ENCODE measurements around the gene TRAF7. TPM values are rescaled to one million over a fixed set of nuclear protein-coding genes. Genes with fewer than 3 reads are reported as not detected.
A peak's percentile ranks its signal among the peaks of the same experiment; 100 is the strongest.

Gene TRAF7
- total RNA-seq, 1 donor from 2014 or later, result 83.9 TPM

DNA sequence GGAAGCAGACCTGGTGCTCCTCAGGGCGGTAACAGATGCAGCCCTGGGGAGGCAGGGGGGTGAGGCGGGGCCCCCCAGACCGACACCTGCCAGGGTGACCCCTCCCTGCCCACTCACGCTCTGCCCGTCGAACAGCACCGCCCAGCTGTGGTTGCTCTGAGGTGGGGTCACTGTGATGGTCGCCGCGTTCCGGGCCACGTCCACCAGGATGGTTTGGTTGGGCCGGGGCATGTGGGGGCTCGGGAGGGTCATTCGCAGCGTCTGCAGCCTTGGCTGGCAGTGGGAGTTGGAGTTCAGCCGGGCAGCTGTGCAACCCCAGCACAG is 54.4 kb downstream of the TRAF7 start:
- no peaks in the 10 kb centered on the region for H3K27me3 ChIP-seq (ENCODE audit: control insufficient read depth, insufficient read depth, low read length)
- no peak for DNase-seq (ENCODE audit: low read depth)
- TF ChIP-seq, protein P1, sequence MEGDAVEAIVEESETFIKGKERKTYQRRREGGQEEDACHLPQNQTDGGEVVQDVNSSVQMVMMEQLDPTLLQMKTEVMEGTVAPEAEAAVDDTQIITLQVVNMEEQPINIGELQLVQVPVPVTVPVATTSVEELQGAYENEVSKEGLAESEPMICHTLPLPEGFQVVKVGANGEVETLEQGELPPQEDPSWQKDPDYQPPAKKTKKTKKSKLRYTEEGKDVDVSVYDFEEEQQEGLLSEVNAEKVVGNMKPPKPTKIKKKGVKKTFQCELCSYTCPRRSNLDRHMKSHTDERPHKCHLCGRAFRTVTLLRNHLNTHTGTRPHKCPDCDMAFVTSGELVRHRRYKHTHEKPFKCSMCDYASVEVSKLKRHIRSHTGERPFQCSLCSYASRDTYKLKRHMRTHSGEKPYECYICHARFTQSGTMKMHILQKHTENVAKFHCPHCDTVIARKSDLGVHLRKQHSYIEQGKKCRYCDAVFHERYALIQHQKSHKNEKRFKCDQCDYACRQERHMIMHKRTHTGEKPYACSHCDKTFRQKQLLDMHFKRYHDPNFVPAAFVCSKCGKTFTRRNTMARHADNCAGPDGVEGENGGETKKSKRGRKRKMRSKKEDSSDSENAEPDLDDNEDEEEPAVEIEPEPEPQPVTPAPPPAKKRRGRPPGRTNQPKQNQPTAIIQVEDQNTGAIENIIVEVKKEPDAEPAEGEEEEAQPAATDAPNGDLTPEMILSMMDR (IDR thresholded peaks at IDR 0.05; ENCODE audit: insufficient read depth, low read length, poor library complexity, severe bottlenecking), result no peak

DNA sequence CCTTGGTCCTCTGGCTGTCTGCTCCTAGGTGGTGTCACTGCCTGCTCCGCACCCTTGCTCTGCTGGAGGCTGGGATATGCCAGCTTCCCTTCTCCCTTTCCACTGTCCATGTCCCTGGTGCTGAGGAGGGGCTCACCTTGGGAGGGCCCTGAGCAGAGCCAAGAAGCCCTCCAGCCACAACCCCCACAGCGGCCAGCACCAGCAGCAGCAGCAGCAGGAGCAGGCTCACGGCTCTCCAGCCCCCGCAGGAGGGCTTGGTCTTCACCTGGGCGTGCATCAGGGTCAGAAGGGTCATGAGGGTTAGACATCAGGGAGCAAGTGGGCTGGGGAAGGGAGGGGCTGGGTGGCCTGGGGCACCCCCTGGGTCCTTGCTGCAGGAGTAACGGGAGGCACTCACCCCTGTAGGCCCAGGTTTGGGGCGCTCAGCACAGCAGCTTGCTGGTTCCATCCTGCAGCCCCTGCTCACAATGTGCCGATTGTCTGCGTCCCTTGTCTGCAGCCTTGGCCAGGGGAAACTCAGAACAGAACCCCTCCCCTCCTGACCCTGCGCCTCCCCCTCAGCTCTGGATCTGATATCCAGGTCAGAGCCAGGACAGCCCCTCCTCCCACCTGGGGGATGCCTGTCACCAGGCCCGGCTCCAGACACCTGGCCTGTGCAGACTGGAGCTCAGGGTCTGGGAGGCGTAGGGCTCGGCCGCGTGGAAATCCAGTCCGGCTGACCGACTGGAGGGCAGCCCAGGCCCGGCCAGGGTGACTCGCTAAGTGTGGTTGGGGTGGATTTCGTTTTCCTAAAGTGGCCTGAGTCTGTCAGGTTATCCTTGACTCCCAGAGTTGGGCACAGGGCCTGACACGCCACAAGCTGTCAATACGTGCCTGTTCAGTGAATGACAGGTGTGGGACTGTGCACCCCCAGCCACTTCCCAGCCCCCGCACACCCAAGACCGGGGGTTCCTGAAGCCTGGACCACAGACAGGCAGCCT is 55.1 kb downstream of the TRAF7 start, which contains the start of gene BRICD5:
Gene BRICD5 (minus strand): TSS at position 478 of the 980 bp plus-strand sequence. CDS start 30 bp downstream, at position 448.
- H3K36me3 ChIP-seq (ENCODE audit: control insufficient read depth, insufficient read depth, low read length), result peaks cover 5% of the 10 kb centered on the region
- no peaks in the 10 kb centered on the region for H3K27me3 ChIP-seq (ENCODE audit: control insufficient read depth, insufficient read depth, low read length)
- no peak for DNase-seq (ENCODE audit: low read depth)
- TF ChIP-seq, protein P1 (IDR thresholded peaks at IDR 0.05; ENCODE audit: insufficient read depth, low read length, poor library complexity, severe bottlenecking), result no peak
- H3K4me3 ChIP-seq (ENCODE audit: low read depth, low read length), result no peak within 1 kb of the TSS

More for the DNA sequence above, 54.4 kb downstream of the TRAF7 start:
- Histone ChIP-seq H3K4me3 (ENCODE audit: low read depth, low read length) (no peak overlapping the region), H3K36me3 (ENCODE audit: control insufficient read depth, insufficient read depth, low read length) (peaks cover 5% of the 10 kb centered on the region)

DNA sequence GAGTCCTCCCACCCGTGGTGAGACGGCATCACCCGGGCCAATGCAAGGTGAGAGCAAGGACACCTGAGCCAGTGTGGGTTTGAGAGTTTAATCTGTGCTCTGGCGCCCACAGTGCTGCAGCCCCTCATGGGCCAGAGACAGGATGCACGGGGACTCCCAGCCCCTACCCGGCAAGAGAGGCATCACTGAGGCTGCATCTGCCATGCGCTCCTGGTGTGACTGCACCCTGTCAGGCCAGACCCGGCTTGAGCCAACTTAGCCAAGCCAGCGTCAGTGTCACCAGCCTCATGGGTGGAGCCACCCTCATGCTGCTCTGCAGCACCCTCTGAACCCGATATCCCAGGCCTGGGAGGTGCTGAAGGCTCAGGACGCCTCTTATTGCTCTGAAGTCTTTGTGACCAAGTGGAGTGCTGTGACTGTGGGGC is 56.4 kb downstream of the TRAF7 start:
- Histone ChIP-seq H3K27me3 (ENCODE audit: control insufficient read depth, insufficient read depth, low read length) (no peaks in the 10 kb centered on the region), H3K4me3 (ENCODE audit: low read depth, low read length) (no peak overlapping the region), H3K36me3 (ENCODE audit: control insufficient read depth, insufficient read depth, low read length) (peaks cover 5% of the 10 kb centered on the region)
- DNase-seq (ENCODE audit: low read depth), result no peak
- TF ChIP-seq, protein P1 (IDR thresholded peaks at IDR 0.05; ENCODE audit: insufficient read depth, low read length, poor library complexity, severe bottlenecking), result no peak

DNA sequence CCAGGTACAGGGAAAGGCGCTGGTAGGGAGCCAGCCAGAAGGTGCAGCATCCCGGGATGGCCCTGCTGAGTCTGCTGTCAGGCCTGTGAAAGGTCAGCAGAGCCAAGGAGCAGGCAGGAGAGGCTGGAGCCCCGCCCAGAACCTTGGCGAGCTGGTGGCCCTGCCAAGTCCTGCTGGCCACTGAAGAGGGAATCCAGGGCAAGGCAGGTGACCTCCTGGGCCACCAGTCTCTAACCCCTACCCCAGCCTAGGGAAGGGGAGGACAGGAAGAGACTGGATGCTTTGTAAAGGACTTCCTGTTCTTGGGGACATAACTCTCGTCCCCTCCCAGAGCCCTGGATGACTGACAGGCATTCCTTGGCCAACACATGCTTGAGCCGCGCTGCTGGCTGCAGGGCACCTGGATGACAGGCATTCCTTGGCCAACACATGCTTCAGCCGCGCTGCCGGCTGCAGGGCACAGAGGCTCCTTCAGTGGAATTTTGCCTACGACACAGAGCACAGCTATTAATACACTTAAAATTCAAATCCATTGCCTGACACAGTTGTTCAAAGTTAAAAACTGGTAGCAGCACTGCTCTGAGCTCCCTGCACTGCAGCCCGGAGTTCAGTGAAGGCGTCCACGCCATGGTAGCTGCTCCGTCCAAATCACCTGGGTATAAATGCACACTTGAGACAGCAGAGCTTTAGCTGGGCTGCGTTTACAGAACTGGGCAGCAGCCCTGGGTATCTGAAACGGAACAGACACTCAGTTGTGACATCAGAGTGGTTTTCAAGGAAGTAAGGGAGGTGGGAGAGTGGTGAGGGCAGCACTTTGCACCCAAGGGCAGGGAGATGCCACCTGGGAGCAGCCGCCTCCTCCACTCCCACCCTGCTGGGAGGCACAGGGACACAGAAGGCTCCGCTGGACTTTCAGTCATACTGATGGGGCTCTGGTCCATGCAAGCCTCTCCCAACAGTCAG is 57.1 kb downstream of the TRAF7 start:
- TF ChIP-seq, protein P1 (IDR thresholded peaks at IDR 0.05; ENCODE audit: insufficient read depth, low read length, poor library complexity, severe bottlenecking), result no peak
- H3K36me3 ChIP-seq (ENCODE audit: control insufficient read depth, insufficient read depth, low read length), result peaks cover 5% of the 10 kb centered on the region
- peak overlapping the region; percentile 48 for H3K4me3 ChIP-seq (ENCODE audit: low read depth, low read length)
- no peak for DNase-seq (ENCODE audit: low read depth)
- H3K27me3 ChIP-seq (ENCODE audit: control insufficient read depth, insufficient read depth, low read length), result no peaks in the 10 kb centered on the region

DNA sequence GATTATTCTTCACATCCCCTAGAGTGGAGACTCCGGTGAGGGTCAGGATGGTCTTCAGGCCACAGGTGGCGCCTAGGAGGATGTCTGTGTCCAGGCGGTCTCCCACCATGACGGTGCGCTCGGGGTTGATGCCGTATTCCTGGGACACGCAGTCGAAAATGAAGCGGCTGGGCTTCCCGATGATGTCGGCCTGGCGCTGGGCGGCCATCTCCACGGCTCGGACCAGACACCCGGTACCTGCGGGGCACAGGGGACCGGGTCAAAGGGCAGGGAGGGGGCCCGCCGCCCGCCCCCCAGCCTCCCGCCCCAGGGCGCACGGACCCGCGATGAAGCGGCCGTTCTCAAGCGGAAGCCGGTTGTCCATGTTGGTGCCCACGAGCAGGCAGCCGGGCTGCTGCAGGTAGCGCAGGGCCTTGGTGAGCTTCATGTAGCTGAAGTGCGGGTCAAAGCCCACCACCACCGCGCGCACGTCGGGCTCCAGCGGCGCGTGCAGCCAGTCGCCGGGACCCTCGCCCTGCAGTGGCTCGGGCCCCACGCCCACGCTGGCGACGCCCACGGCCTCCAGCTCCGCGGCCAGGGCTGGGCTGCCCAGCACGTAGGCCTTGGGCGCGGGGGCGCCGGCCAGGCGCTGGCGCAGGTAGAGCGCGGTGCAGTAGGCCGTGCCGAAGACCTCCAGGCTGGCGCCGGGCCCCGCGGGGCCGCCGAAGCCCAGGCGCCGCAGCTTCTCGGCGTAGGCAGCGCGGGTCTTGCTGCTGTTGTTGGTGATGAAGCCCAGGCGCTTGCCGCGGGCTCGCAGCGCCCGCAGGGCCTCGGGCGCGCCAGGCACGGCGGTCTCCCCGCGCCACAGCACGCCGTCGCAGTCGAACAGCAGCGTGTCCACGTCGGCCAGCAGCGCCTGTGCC is 58.5 kb downstream of the TRAF7 start:
- Histone ChIP-seq H3K36me3 (ENCODE audit: control insufficient read depth, insufficient read depth, low read length) (peaks cover 5% of the 10 kb centered on the region), H3K4me3 (ENCODE audit: low read depth, low read length) (peak overlapping the region; percentile 48), H3K27me3 (ENCODE audit: control insufficient read depth, insufficient read depth, low read length) (no peaks in the 10 kb centered on the region)
- TF ChIP-seq, protein P1 (IDR thresholded peaks at IDR 0.05; ENCODE audit: insufficient read depth, low read length, poor library complexity, severe bottlenecking), result no peak
- DNase-seq (ENCODE audit: low read depth), result no peak

Data from kidney epithelial cell (primary cell).